Mesendoderm (in vitro differentiated cells): ENCODE results near the gene CHD6.

Experiments used
- DNase-seq: peaks from one replicate; pipeline ENCODE4 v3.0.0; 2013
- H2AK5ac ChIP-seq: 2 replicates; pipeline ENCODE4 v1.6.1; 2013; ENCODE audit warnings: low read length, inconsistent platforms
- H2BK120ac ChIP-seq: 2 replicates; pipeline ENCODE4 v1.6.1; 2013; ENCODE audit warnings: low read depth, mild to moderate bottlenecking, low read length, moderate library complexity, mixed read lengths
- H2BK15ac ChIP-seq: replicated peaks from 2 replicates; pipeline ENCODE4 v1.6.1; 2013; ENCODE audit warnings: low read depth, mild to moderate bottlenecking, moderate library complexity
- H2BK5ac ChIP-seq: 2 replicates; pipeline ENCODE4 v1.6.1; 2013; ENCODE audit warnings: low read length, inconsistent platforms
- H3K18ac ChIP-seq: 2 replicates; pipeline ENCODE4 v1.6.1; 2013; ENCODE audit warnings: mild to moderate bottlenecking, low read length, mixed read lengths
- H3K23ac ChIP-seq: one replicate; pipeline ENCODE4 v1.6.1; 2013; ENCODE audit warnings: low read length
- H3K27ac ChIP-seq: 2 replicates; pipeline ENCODE4 v1.5.1; 2013; ENCODE audit warnings: low read depth, mild to moderate bottlenecking, inconsistent platforms, low read length, moderate library complexity
- H3K27me3 ChIP-seq: 2 replicates; pipeline ENCODE4 v1.6.1; 2013; ENCODE audit warnings: low read length, control low read depth, mild to moderate bottlenecking, inconsistent platforms; ENCODE audit not compliant: insufficient read depth, poor library complexity
- H3K36me3 ChIP-seq: 2 replicates; pipeline ENCODE4 v1.6.1; 2013; ENCODE audit warnings: low read length, inconsistent platforms; ENCODE audit not compliant: control insufficient read depth, insufficient read depth
- H3K4ac ChIP-seq: one replicate; pipeline ENCODE4 v1.6.1; 2013; ENCODE audit warnings: low read depth, mild to moderate bottlenecking, low read length, moderate library complexity
- H3K4me1 ChIP-seq: 2 replicates; pipeline ENCODE4 v1.6.1; 2013; ENCODE audit warnings: low read depth, low read length, inconsistent platforms; ENCODE audit not compliant: control insufficient read depth
- H3K4me2 ChIP-seq: 2 replicates; pipeline ENCODE4 v1.6.1; 2013; ENCODE audit warnings: low read length
- H3K4me3 ChIP-seq: 2 replicates; pipeline ENCODE4 v1.5.1; 2013; ENCODE audit warnings: mild to moderate bottlenecking, low read length
- H3K56ac ChIP-seq: one replicate; pipeline ENCODE4 v1.6.1; 2013; ENCODE audit warnings: low read length
- H3K79me1 ChIP-seq: 2 replicates; pipeline ENCODE4 v1.6.1; 2013; ENCODE audit warnings: low read length, inconsistent platforms
- H3K79me2 ChIP-seq: 2 replicates; pipeline ENCODE4 v1.6.1; 2013; ENCODE audit warnings: mild to moderate bottlenecking, low read length; ENCODE audit not compliant: control insufficient read depth, insufficient read depth
- H3K9ac ChIP-seq: 2 replicates; pipeline ENCODE4 v1.6.1; 2013; ENCODE audit warnings: low read length, inconsistent platforms
- H4K5ac ChIP-seq: one replicate; pipeline ENCODE4 v1.6.1; 2013; ENCODE audit warnings: low read length
- H4K8ac ChIP-seq: one replicate; pipeline ENCODE4 v1.6.1; 2013; ENCODE audit warnings: low read depth, mild to moderate bottlenecking, control low read depth, low read length, moderate library complexity
- WGBS: extraction: QIAGEN DNeasy Blood & Tissue Kit; methylation state at CpG from one replicate; pipeline ENCODE4 v1.1.7; 2013; ENCODE audit warnings: low lambda C conversion rate, missing lambda C conversion rate; ENCODE audit not compliant: insufficient coverage; ENCODE audit errors: extremely low coverage; 5-methylcytosine and 5-hydroxymethylcytosine counted together

The CHD6 gene

DNA sequence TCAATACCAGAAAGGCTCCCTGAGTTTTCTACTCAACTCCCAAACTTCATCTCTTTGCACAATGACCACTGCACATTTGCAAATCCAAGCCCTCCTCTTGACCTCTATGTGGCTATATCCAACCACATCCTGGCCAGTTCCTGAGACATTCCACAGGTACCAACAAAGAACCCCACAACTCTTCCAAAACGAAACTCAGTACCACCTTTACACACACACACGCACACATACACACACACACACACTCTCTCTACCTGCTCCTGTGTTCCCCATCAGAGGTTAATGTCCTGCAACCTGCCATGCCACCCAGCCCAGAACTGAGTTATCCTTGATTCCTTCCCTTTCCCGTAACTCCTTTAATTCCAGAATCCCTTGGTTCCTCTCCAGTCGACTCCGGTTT is 58.5 kb downstream of the CHD6 start:
- H2BK120ac ChIP-seq = no peak overlapping the region
- H2BK5ac ChIP-seq = no peak overlapping the region
- no peak overlapping the region for H2AK5ac ChIP-seq
- H3K9ac ChIP-seq = no peak overlapping the region
- no peak overlapping the region for H3K23ac ChIP-seq
- H3K27ac ChIP-seq = no peak overlapping the region
- no peak overlapping the region for H3K18ac ChIP-seq
- no peaks in the 10 kb centered on the region for H3K36me3 ChIP-seq
- no peak overlapping the region for H3K56ac ChIP-seq
- H3K4me3 ChIP-seq = no peak overlapping the region
- no peak overlapping the region for H4K5ac ChIP-seq
- H4K8ac ChIP-seq = no peak overlapping the region
- peaks cover 39% of the 10 kb centered on the region for H3K79me2 ChIP-seq
- no peak overlapping the region for H2BK15ac ChIP-seq
- no peak overlapping the region for H3K4me2 ChIP-seq
- no peaks in the 10 kb centered on the region for H3K27me3 ChIP-seq
- DNase-seq = no peak
- no peaks in the 10 kb centered on the region for H3K4me1 ChIP-seq
- H3K79me1 ChIP-seq = peaks cover 21% of the 10 kb centered on the region
- WGBS = 100% methylated on average over 2 of the region's 5 CpGs
- H3K4ac ChIP-seq = no peak overlapping the region

- no peak overlapping the region for H3K4me3 ChIP-seq
- no peak overlapping the region for H4K5ac ChIP-seq
- H3K27me3 ChIP-seq = no peaks in the 10 kb centered on the region
- H3K36me3 ChIP-seq = no peaks in the 10 kb centered on the region
- DNase-seq = no peak
- H3K4me1 ChIP-seq = no peaks in the 10 kb centered on the region
- peaks cover 21% of the 10 kb centered on the region for H3K79me2 ChIP-seq
- no peak overlapping the region for H2BK120ac ChIP-seq
- no peak overlapping the region for H3K23ac ChIP-seq
- no peak overlapping the region for H3K4me2 ChIP-seq
- no peak overlapping the region for H3K9ac ChIP-seq
- no peak overlapping the region for H2BK5ac ChIP-seq
- H3K4ac ChIP-seq = no peak overlapping the region
- no peak overlapping the region for H4K8ac ChIP-seq
- H3K56ac ChIP-seq = no peak overlapping the region
- no CpG with 5 or more reads among the region's 9 CpGs for WGBS
- H2AK5ac ChIP-seq = no peak overlapping the region
- no peak overlapping the region for H2BK15ac ChIP-seq
- no peak overlapping the region for H3K27ac ChIP-seq
- H3K79me1 ChIP-seq = peaks cover 19% of the 10 kb centered on the region
- no peak overlapping the region for H3K18ac ChIP-seq
Observed at GRCh38 chr20:41553142-41553879, 64.9 kb downstream of the CHD6 start.

GRCh38 chr20:41552295-41553068 is 65.7 kb downstream of the CHD6 start:
- Histone ChIP-seq H3K18ac (no peak overlapping the region), H3K79me2 (peaks cover 21% of the 10 kb centered on the region), H3K4me1 (no peaks in the 10 kb centered on the region), H2BK5ac (no peak overlapping the region), H2AK5ac (no peak overlapping the region), H3K56ac (no peak overlapping the region), H4K5ac (no peak overlapping the region), H3K4ac (no peak overlapping the region), H2BK15ac (no peak overlapping the region), H3K4me2 (no peak overlapping the region), H3K9ac (no peak overlapping the region), H3K27me3 (no peaks in the 10 kb centered on the region), H3K79me1 (peaks cover 17% of the 10 kb centered on the region), H3K23ac (no peak overlapping the region), H3K4me3 (no peak overlapping the region), H4K8ac (no peak overlapping the region), H3K27ac (no peak overlapping the region), H3K36me3 (no peaks in the 10 kb centered on the region), H2BK120ac (no peak overlapping the region)
- no CpG with 5 or more reads among the region's 5 CpGs for WGBS
- DNase-seq = no peak

DNA sequence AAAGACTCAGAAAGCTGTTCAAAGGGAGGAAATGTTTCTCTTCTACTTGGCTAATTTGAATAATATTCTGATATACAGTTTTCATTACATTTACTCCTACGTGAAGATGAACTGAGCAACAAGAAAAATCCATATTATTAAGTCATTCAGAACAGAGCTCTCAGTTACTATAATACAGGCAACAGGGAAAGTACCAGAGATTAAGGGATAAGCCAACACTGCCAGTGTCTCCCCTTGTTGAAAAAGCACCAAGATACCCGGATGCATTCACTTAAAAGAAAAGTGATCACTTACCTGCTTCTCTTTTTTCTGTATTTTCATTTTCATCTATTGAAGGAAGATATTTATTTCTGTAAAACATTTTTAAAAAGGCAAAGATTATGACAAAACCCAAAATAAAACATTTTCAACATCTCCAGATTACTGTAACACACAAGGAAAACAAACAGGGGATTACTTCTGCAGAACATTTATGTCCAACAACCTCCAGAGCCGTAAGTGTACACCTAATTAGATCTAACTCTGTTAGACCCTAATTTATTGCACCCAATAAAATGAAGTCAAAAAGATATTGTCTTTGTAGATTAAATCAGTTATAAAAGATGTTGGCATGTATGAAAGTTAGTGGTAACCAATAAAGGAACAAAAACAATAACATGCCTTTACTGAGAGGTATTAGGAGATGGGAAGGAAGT is 67.0 kb downstream of the CHD6 start:
- H2AK5ac ChIP-seq = no peak overlapping the region
- H3K4me1 ChIP-seq = no peaks in the 10 kb centered on the region
- H3K27ac ChIP-seq = no peak overlapping the region
- no peak overlapping the region for H3K23ac ChIP-seq
- no peak for DNase-seq
- H2BK120ac ChIP-seq = no peak overlapping the region
- no peaks in the 10 kb centered on the region for H3K27me3 ChIP-seq
- H2BK15ac ChIP-seq = no peak overlapping the region
- H2BK5ac ChIP-seq = no peak overlapping the region
- WGBS = no CpG with 5 or more reads among the region's 3 CpGs
- H3K4me3 ChIP-seq = no peak overlapping the region
- no peak overlapping the region for H4K8ac ChIP-seq
- H3K56ac ChIP-seq = no peak overlapping the region
- no peak overlapping the region for H3K9ac ChIP-seq
- H3K4ac ChIP-seq = no peak overlapping the region
- H3K4me2 ChIP-seq = no peak overlapping the region
- no peaks in the 10 kb centered on the region for H3K36me3 ChIP-seq
- H3K79me2 ChIP-seq = peaks cover 16% of the 10 kb centered on the region
- H4K5ac ChIP-seq = no peak overlapping the region
- H3K18ac ChIP-seq = no peak overlapping the region
- peaks cover 15% of the 10 kb centered on the region for H3K79me1 ChIP-seq

DNA sequence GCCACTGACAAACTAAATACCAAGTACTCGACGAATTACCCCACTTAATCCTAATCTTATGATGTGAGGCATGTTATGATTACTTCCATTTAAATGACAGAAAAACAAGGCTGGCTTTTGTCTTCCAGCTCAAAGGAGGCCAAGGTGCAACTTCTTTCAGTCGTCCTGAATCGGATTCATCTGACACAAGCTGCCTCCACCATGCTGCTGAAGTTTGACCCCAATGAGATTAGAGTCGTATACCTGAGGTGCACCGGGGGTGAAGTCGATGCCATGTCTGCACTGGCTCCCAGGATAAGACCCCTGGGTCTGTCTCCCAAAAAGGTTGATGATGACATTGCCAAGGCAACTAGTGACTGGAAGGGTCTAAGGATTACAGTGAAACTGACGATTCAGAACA is 71.0 kb downstream of the CHD6 start:
- no CpG with 5 or more reads among the region's 8 CpGs for WGBS

More for the DNA sequence above, 71.0 kb downstream of the CHD6 start:
- H3K27me3 ChIP-seq = no peaks in the 10 kb centered on the region
- no peak overlapping the region for H3K56ac ChIP-seq
- H3K4me1 ChIP-seq = no peaks in the 10 kb centered on the region
- H4K5ac ChIP-seq = no peak overlapping the region
- H3K4me3 ChIP-seq = no peak overlapping the region
- H3K79me2 ChIP-seq = peaks cover 17% of the 10 kb centered on the region
- H3K27ac ChIP-seq = no peak overlapping the region
- H2BK120ac ChIP-seq = no peak overlapping the region
- no peak overlapping the region for H4K8ac ChIP-seq
- no peak overlapping the region for H3K9ac ChIP-seq
- DNase-seq = no peak
- no peak overlapping the region for H2AK5ac ChIP-seq
- no peak overlapping the region for H3K4ac ChIP-seq
- H3K79me1 ChIP-seq = peaks cover 18% of the 10 kb centered on the region
- H3K4me2 ChIP-seq = no peak overlapping the region
- H2BK5ac ChIP-seq = no peak overlapping the region
- H3K18ac ChIP-seq = no peak overlapping the region
- H3K23ac ChIP-seq = no peak overlapping the region
- H2BK15ac ChIP-seq = no peak overlapping the region
- H3K36me3 ChIP-seq = no peaks in the 10 kb centered on the region
